Calu3 (cell line): Measurements from ENCODE around the gene PPCDC. TPM values are rescaled to one million over a fixed set of nuclear protein-coding genes. Genes with fewer than 3 reads are reported as not detected.

ENCODE experiments used
- BruUV-seq: library from RNA; stranded (reverse); fragments of 400-500 nt; replicated peaks from 2 replicates; lab custom pipeline; 2021; lab: Mats Ljungman, UMichigan
- CTCF ChIA-PET: fragments of 300-600 bp; sonication (Branson Sonifier 250); formaldehyde crosslinking; loops from one replicate; lab custom pipeline; 2022; ENCODE audit warnings: antibody characterized with exemption; lab: Charles Lee
- DNase-seq: peaks from one replicate; pipeline ENCODE4 v3.0.0; 2022
- H3K27ac Mint-ChIP-seq: one replicate; pipeline ENCODE4 v1.8.0; 2022; ENCODE audit warnings: mixed read lengths; ENCODE audit not compliant: unreplicated experiment
- H3K27me3 Mint-ChIP-seq: one replicate; pipeline ENCODE4 v1.8.0; 2022; ENCODE audit warnings: mixed read lengths; ENCODE audit not compliant: unreplicated experiment
- H3K36me3 Mint-ChIP-seq: one replicate; pipeline ENCODE4 v1.8.0; 2022; ENCODE audit warnings: mild to moderate bottlenecking, moderate library complexity, mixed read lengths; ENCODE audit not compliant: insufficient read depth, unreplicated experiment
- H3K4me1 Mint-ChIP-seq: one replicate; pipeline ENCODE4 v1.8.0; 2022; ENCODE audit warnings: mild to moderate bottlenecking, low read depth, mixed read lengths; ENCODE audit not compliant: unreplicated experiment
- H3K4me3 Mint-ChIP-seq: one replicate; pipeline ENCODE4 v1.8.0; 2022; ENCODE audit warnings: mild to moderate bottlenecking, low read depth, moderate library complexity, mixed read lengths; ENCODE audit not compliant: unreplicated experiment
- H3K9me3 Mint-ChIP-seq: one replicate; pipeline ENCODE4 v1.8.0; 2022; ENCODE audit warnings: low read depth, mixed read lengths; ENCODE audit not compliant: unreplicated experiment
- intact Hi-C: fragments of 100-400 bp; cut with micrococcal nuclease; formaldehyde crosslinking; loops from one replicate; pipeline ENCODE4 v1.10.0; 2022; ENCODE audit not compliant: unreplicated experiment
- total RNA-seq: library from RNA; stranded (reverse); gene quantifications from 2 replicates; pipeline ENCODE4 v1.2.3, GENCODE V29; 2022
- TF ChIP-seq, protein P1 (sequence below): fragments of 200-600 bp; IDR thresholded peaks from one replicate; pipeline ENCODE4 v1.8.0; 2022; ENCODE audit warnings: antibody characterized with exemption; ENCODE audit not compliant: unreplicated experiment

Gene PPCDC
- total RNA-seq, 1 experiment from 2014 or later, result 24.4 TPM

DNA sequence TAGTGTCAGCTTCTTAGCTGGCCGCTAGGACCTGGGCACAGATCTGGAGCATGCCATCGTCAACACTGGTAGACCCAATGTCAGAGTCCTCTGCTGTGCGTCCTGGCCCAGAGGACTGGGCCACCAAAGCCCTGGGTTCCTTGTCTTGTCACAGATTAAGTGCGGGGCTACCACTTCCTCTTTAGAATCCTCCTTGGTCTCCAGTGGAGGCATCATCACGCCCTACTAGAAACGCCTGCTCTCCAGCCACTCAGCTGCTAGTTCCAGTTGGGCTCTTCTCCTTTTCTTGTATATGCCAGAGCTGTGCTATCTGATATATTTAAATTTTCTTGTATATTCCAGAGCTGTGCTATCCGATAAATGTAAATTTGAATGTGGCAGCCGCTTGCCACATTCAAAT, 11.2 kb downstream of the PPCDC start:
- BruUV-seq, result no TSS peak
- Mint-ChIP-seq H3K27me3 (no peaks in the 10 kb centered on the region), H3K36me3 (peaks cover 19% of the 10 kb centered on the region), H3K27ac (no peak overlapping the region), H3K4me1 (peaks cover 63% of the 10 kb centered on the region), H3K4me3 (no peak overlapping the region), H3K9me3 (no peaks in the 10 kb centered on the region)
- intact Hi-C loops, result no loop called here
- TF ChIP-seq, protein P1, sequence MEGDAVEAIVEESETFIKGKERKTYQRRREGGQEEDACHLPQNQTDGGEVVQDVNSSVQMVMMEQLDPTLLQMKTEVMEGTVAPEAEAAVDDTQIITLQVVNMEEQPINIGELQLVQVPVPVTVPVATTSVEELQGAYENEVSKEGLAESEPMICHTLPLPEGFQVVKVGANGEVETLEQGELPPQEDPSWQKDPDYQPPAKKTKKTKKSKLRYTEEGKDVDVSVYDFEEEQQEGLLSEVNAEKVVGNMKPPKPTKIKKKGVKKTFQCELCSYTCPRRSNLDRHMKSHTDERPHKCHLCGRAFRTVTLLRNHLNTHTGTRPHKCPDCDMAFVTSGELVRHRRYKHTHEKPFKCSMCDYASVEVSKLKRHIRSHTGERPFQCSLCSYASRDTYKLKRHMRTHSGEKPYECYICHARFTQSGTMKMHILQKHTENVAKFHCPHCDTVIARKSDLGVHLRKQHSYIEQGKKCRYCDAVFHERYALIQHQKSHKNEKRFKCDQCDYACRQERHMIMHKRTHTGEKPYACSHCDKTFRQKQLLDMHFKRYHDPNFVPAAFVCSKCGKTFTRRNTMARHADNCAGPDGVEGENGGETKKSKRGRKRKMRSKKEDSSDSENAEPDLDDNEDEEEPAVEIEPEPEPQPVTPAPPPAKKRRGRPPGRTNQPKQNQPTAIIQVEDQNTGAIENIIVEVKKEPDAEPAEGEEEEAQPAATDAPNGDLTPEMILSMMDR, result no peak
- CTCF ChIA-PET, result interaction anchor here (1.0 to 1.1 kb wide), 2 partner anchors 9 to 167 kb away, joined by 3 read pairs; partner anchors contain the start of gene C15orf39
- DNase-seq, result no peak

DNA sequence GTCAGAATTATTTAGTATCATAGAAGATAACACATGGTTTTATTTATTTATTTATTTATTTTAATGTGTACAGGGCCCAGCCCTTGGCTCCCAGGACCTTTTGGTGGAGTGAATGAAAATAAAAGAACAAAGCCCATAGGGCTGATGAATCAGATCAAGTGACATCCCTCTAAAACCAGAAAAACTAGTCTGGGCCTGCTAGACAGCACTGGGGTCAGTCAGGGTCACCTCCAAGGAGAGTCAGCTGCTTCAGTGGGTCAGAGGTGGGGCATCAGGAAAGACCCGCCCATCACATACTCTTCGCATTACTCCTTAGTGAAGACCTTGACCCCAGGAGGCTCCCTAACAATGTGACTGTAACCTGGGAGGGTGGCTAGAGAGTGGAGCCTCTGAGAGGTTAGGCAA, 12.8 kb downstream of the PPCDC start:
- Mint-ChIP-seq H3K27ac (peak overlapping the region; percentile 21), H3K4me1 (peaks cover 60% of the 10 kb centered on the region), H3K4me3 (no peak overlapping the region), H3K9me3 (no peaks in the 10 kb centered on the region), H3K36me3 (peaks cover 19% of the 10 kb centered on the region), H3K27me3 (no peaks in the 10 kb centered on the region)
- peak; percentile 80 for DNase-seq
- CTCF ChIA-PET, result interaction anchor here (0.6 to 1.9 kb wide), 6 partner anchors 11 to 483 kb away, joined by 3 to 8 read pairs (median 4); partner anchors contain the start of gene C15orf39
- BruUV-seq, result no TSS peak
- TF ChIP-seq, protein P1, result no peak
- intact Hi-C loops, result no loop called here

DNA sequence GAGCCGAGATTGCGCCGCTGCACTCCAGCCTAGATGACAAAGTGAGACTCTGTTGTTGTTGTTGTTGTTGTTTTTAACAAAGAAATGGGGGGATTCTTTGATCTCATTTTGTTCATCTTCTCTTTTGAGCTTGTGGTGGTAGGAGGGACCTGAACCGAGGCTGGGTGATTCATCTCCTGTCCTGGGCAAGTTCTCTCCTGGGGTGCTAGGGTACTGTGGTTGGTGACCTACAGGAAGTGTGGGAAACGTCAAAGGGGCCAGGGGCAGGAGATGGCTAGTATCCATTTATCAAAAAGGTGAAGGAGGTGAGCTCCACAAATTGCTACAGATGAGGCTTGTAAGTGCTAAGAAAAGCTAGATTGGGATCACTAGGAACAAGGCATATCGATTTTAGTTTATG, 14.3 kb downstream of the PPCDC start:
- CTCF ChIA-PET, result interaction anchor here (1.4 to 1.9 kb wide), 3 partner anchors 8 to 167 kb away, joined by 4 to 8 read pairs (median 6); partner anchors contain the start of gene C15orf39
- Mint-ChIP-seq H3K27ac (no peak overlapping the region), H3K9me3 (no peaks in the 10 kb centered on the region), H3K4me1 (peaks cover 60% of the 10 kb centered on the region), H3K36me3 (peaks cover 23% of the 10 kb centered on the region), H3K4me3 (no peak overlapping the region), H3K27me3 (no peaks in the 10 kb centered on the region)
- DNase-seq, result no peak
- no TSS peak for BruUV-seq
- TF ChIP-seq, protein P1, result no peak
- intact Hi-C loops, result no loop called here

DNA sequence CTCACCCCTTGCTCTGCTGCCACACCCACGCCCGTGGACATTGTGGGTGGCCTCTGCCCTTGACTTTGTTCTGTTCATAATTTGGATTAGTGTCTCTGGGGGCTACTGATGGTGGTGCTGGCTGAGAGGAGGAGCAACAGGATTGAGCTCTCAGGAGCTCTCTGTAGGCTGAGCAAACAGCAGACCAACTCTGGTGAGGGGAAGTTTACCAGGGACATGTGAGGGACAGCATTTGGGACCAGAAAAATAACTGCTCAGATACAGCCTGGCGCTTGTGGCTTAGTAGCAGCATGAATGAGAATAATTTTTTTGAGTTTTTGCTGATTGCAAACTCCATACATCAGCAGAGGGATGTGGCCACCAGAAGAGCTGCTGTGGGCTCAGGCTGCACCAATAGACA, 14.8 kb downstream of the PPCDC start:
- intact Hi-C loops, result no loop called here
- Mint-ChIP-seq H3K4me1 (peaks cover 66% of the 10 kb centered on the region), H3K4me3 (no peak overlapping the region), H3K36me3 (peaks cover 28% of the 10 kb centered on the region), H3K27me3 (no peaks in the 10 kb centered on the region), H3K27ac (no peak overlapping the region), H3K9me3 (no peaks in the 10 kb centered on the region)
- TF ChIP-seq, protein P1, result no peak
- CTCF ChIA-PET, result interaction anchor here (0.6 to 1.9 kb wide), 3 partner anchors 9 to 163 kb away, joined by 3 to 8 read pairs (median 6); partner anchors contain the start of gene C15orf39
- BruUV-seq, result no TSS peak
- no peak for DNase-seq
